Endothelial cell (in vitro differentiated cells): ENCODE data around the gene DACH1. TPM values are rescaled to one million over a fixed set of nuclear protein-coding genes. Genes with fewer than 3 reads are reported as not detected.

ENCODE experiments used
- DNase-seq: peaks from one replicate; pipeline ENCODE4 v3.0.0; 2021; ENCODE audit warnings: low spot score
- H3K27ac Mint-ChIP-seq: one replicate; pipeline ENCODE4 v1.8.0; 2021; ENCODE audit warnings: mixed read lengths, inconsistent platforms; ENCODE audit not compliant: unreplicated experiment
- H3K27me3 Mint-ChIP-seq: one replicate; pipeline ENCODE4 v1.8.0; 2021; ENCODE audit warnings: mild to moderate bottlenecking, moderate library complexity, mixed read lengths, inconsistent platforms; ENCODE audit not compliant: unreplicated experiment
- H3K36me3 Mint-ChIP-seq: one replicate; pipeline ENCODE4 v1.8.0; 2021; ENCODE audit warnings: mild to moderate bottlenecking, low read depth, mixed read lengths, inconsistent platforms; ENCODE audit not compliant: unreplicated experiment
- H3K4me1 Mint-ChIP-seq: one replicate; pipeline ENCODE4 v1.8.0; 2021; ENCODE audit warnings: mild to moderate bottlenecking, mixed read lengths, inconsistent platforms; ENCODE audit not compliant: unreplicated experiment
- H3K4me3 Mint-ChIP-seq: one replicate; pipeline ENCODE4 v1.8.0; 2021; ENCODE audit warnings: mild to moderate bottlenecking, mixed read lengths, inconsistent platforms; ENCODE audit not compliant: unreplicated experiment
- H3K9me3 Mint-ChIP-seq: one replicate; pipeline ENCODE4 v1.8.0; 2021; ENCODE audit warnings: mixed read lengths, inconsistent platforms; ENCODE audit not compliant: unreplicated experiment
- total RNA-seq: library from RNA; stranded (reverse); fragmentation: NEBNext Ultra II Directional; extraction: Animal tissue kit (Norgen Biotek cat#: 25700); gene quantifications from one replicate; pipeline ENCODE4 v1.2.1, GENCODE V29; 2021; ENCODE audit not compliant: unreplicated experiment
- TF ChIP-seq, protein P1 (sequence below): fragments of 200-600 bp; sonication (generic); IDR thresholded peaks from one replicate; pipeline ENCODE4 v1.5.0; 2021; ENCODE audit warnings: antibody characterized with exemption; ENCODE audit not compliant: unreplicated experiment

Gene DACH1
- total RNA-seq, 1 donor from 2014 or later: 36.4 TPM

DNA sequence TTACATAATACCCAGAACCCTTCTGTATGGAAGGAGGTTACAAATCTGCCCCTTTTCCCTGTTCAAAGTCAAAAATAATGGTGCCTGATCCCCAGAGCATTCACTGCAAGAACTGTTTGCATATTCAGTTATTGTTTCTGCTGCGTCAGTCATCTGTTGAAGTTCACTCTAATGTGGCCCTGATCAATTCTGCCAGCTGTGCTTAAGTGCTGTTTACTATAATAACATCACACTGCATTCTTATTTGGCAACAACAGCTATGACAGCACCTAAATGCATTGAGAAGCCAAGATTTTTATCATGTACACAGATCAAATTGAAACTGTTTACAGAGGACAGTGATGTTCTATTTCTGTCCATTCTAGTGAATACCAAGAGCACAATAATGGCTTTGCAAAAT lies 115.9 kb downstream of the DACH1 start:
- H3K9me3 Mint-ChIP-seq: no peaks in the 10 kb centered on the region
- H3K27ac Mint-ChIP-seq: no peak overlapping the region
- no peaks in the 10 kb centered on the region for H3K36me3 Mint-ChIP-seq
- no peak overlapping the region for H3K4me3 Mint-ChIP-seq
- DNase-seq: no peak
- peaks cover 3% of the 10 kb centered on the region for H3K27me3 Mint-ChIP-seq
- TF ChIP-seq, protein P1, sequence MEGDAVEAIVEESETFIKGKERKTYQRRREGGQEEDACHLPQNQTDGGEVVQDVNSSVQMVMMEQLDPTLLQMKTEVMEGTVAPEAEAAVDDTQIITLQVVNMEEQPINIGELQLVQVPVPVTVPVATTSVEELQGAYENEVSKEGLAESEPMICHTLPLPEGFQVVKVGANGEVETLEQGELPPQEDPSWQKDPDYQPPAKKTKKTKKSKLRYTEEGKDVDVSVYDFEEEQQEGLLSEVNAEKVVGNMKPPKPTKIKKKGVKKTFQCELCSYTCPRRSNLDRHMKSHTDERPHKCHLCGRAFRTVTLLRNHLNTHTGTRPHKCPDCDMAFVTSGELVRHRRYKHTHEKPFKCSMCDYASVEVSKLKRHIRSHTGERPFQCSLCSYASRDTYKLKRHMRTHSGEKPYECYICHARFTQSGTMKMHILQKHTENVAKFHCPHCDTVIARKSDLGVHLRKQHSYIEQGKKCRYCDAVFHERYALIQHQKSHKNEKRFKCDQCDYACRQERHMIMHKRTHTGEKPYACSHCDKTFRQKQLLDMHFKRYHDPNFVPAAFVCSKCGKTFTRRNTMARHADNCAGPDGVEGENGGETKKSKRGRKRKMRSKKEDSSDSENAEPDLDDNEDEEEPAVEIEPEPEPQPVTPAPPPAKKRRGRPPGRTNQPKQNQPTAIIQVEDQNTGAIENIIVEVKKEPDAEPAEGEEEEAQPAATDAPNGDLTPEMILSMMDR: no peak
- peaks cover 3% of the 10 kb centered on the region for H3K4me1 Mint-ChIP-seq

DNA sequence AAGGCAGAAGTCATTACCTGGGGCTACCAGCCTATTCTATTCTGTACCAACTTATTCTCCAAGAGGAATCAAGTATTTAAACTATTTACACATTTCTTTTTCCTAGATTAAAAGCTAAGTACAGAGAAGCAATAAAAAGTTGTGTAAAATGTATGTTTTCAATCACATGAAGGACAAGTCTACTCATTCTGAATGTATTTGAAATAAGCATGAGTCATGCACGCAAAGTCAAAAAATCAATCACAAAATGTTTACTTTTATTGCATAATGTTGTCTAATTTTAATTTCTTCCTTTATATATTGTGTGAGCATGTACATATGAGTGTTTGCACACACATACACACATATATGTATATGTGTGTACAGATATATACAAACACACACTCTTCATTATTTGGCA lies 136.7 kb downstream of the DACH1 start:
- no peak overlapping the region for H3K4me3 Mint-ChIP-seq

DNA sequence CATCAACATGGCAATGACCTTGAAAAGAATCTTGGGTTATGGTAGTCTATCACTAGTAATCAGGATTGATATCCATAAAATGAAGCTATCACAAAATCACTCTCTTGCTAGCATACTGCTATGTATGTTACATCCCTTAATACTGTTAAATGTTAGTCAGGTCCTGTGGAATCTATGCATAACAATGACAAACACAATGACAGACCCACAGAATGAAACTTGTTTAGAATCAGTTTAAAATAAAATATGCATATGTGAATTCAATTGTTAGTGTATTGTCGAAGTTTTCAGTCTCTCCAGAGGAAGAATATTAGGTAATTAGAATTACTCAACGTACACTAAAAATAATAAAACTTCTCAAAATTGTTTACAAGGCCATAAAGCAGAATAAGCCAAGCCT lies 137.6 kb downstream of the DACH1 start:
- TF ChIP-seq, protein P1: no peak
- H3K4me1 Mint-ChIP-seq: no peaks in the 10 kb centered on the region
- H3K27ac Mint-ChIP-seq: no peak overlapping the region
- no peak overlapping the region for H3K4me3 Mint-ChIP-seq
- no peaks in the 10 kb centered on the region for H3K27me3 Mint-ChIP-seq
- no peaks in the 10 kb centered on the region for H3K9me3 Mint-ChIP-seq
- H3K36me3 Mint-ChIP-seq: peaks cover 11% of the 10 kb centered on the region
- DNase-seq: no peak

More for the DNA sequence above, 136.7 kb downstream of the DACH1 start:
- no peaks in the 10 kb centered on the region for H3K27me3 Mint-ChIP-seq
- no peak overlapping the region for H3K27ac Mint-ChIP-seq
- no peak for DNase-seq
- peaks cover 11% of the 10 kb centered on the region for H3K36me3 Mint-ChIP-seq
- H3K9me3 Mint-ChIP-seq: no peaks in the 10 kb centered on the region
- H3K4me1 Mint-ChIP-seq: no peaks in the 10 kb centered on the region
- TF ChIP-seq, protein P1: no peak

DNA sequence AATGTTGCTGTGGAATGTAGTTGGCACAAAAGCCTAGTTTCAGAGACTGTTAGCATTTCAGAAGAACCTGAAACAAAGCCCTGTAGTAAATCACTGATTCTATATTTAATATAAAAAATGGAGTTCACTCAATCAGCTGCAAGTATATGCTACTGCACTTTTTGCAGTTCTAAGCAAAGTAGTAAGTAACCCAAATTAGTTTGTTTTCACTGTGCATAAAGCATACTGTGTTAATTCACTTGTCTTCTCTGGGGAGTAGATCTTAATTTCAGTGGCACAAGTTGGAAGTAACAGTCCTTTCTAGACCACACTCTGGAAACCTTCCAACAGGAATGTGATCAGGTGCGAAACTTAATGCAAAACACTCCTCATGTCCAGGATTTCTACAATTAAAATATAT lies 139.3 kb downstream of the DACH1 start:
- Mint-ChIP-seq H3K27me3 (no peaks in the 10 kb centered on the region), H3K4me1 (no peaks in the 10 kb centered on the region), H3K36me3 (peaks cover 7% of the 10 kb centered on the region), H3K9me3 (no peaks in the 10 kb centered on the region), H3K27ac (no peak overlapping the region), H3K4me3 (no peak overlapping the region)
- TF ChIP-seq, protein P1: no peak
- no peak for DNase-seq

DNA sequence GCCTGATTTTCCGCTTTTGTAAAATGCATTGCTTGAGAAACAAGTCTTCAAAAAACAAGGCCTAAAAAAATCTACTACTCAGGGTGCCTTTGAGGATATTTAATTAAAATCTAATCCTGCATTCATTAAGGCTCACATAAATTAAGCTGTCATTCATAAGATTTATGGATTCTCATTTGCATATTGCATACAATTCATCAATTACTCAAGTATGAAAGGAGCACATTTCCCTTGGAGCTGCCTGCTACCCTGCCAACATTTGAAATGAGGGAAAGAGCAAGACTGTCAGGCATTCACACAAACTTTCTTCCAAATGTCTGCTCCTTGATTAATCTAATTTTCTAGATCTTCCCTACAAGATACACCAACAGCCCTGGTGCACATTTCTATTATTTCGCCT lies 140.0 kb downstream of the DACH1 start:
- peaks cover 6% of the 10 kb centered on the region for H3K36me3 Mint-ChIP-seq
- TF ChIP-seq, protein P1: no peak
- no peaks in the 10 kb centered on the region for H3K4me1 Mint-ChIP-seq
- H3K4me3 Mint-ChIP-seq: no peak overlapping the region
- H3K9me3 Mint-ChIP-seq: no peaks in the 10 kb centered on the region
- no peaks in the 10 kb centered on the region for H3K27me3 Mint-ChIP-seq
- no peak overlapping the region for H3K27ac Mint-ChIP-seq
- DNase-seq: no peak
